ENCODE results near the gene DFFB.
"Not testable (repeated sequence)": the region's sequence is repeated elsewhere in the genome, so short reads cannot be mapped to it uniquely, and the experiment has no call there.

The DFFB gene

GRCh38 chr1:3856923-3857790 lies at the start of gene DFFB, which contains the start of gene CEP104:
Gene DFFB (plus strand): TSS chr1:3857476. CDS start chr1:3857604, 128 bp downstream.
Gene CEP104 (minus strand): TSS chr1:3857211. CDS start chr1:3852407, 4,804 bp downstream.
- peak; percentile 90 for DNase-seq (ENCODE audit: low read depth, low spot score)
- no peaks in the 10 kb centered on the region for H3K9me3 ChIP-seq (ENCODE audit: control insufficient read depth, insufficient read depth, low read length)
- no peaks in the 10 kb centered on the region for H3K36me3 ChIP-seq (ENCODE audit: control insufficient read depth, insufficient read depth, low read length)
- H3K27ac ChIP-seq (ENCODE audit: low read length) = no peak within 1 kb of the TSS
- peaks cover 2% of the 10 kb centered on the region for H3K4me1 ChIP-seq (ENCODE audit: control insufficient read depth, insufficient read depth, low read length)
- H3K27me3 ChIP-seq (ENCODE audit: control insufficient read depth, insufficient read depth, low read length) = no peaks in the 10 kb centered on the region
- no CpG with 5 or more reads among the region's 73 CpGs for WGBS (ENCODE audit: insufficient coverage, insufficient read length)
- peak within 1 kb of the TSS; percentile 54 for H3K4me3 ChIP-seq (ENCODE audit: low read length)

GRCh38 chr1:3807769-3808168 lies 49.5 kb upstream of the DFFB start:
- Histone ChIP-seq H3K9me3 (ENCODE audit: control insufficient read depth, insufficient read depth, low read length) (no peaks in the 10 kb centered on the region; the same call in 1 of the 2 replicates), H3K36me3 (ENCODE audit: control insufficient read depth, insufficient read depth, low read length) (no peaks in the 10 kb centered on the region), H3K4me3 (ENCODE audit: low read length) (no peak overlapping the region), H3K4me1 (ENCODE audit: control insufficient read depth, insufficient read depth, low read length) (no peaks in the 10 kb centered on the region), H3K27ac (ENCODE audit: low read length) (no peak overlapping the region), H3K27me3 (ENCODE audit: control insufficient read depth, insufficient read depth, low read length) (no peaks in the 10 kb centered on the region)
- no CpG with 5 or more reads among the region's 5 CpGs for WGBS (ENCODE audit: insufficient coverage, insufficient read length)
- DNase-seq (ENCODE audit: low read depth, low spot score) = no peak

- Histone ChIP-seq H3K36me3 (ENCODE audit: control insufficient read depth, insufficient read depth, low read length) (no peaks in the 10 kb centered on the region), H3K9me3 (ENCODE audit: control insufficient read depth, insufficient read depth, low read length) (no peaks in the 10 kb centered on the region; the same call in 1 of the 2 replicates), H3K4me3 (ENCODE audit: low read length) (no peak overlapping the region), H3K27me3 (ENCODE audit: control insufficient read depth, insufficient read depth, low read length) (no peaks in the 10 kb centered on the region), H3K27ac (ENCODE audit: low read length) (no peak overlapping the region), H3K4me1 (ENCODE audit: control insufficient read depth, insufficient read depth, low read length) (no peaks in the 10 kb centered on the region)
- no peak for DNase-seq (ENCODE audit: low read depth, low spot score)
- no CpG with 5 or more reads among the region's 7 CpGs for WGBS (ENCODE audit: insufficient coverage, insufficient read length)
Measured at GRCh38 chr1:3809680-3810079, 47.6 kb upstream of the DFFB start.

GRCh38 chr1:3810149-3810761 lies 47.0 kb upstream of the DFFB start:
- H3K36me3 ChIP-seq (ENCODE audit: control insufficient read depth, insufficient read depth, low read length); H3K4me1 ChIP-seq (ENCODE audit: control insufficient read depth, insufficient read depth, low read length); H3K9me3 ChIP-seq (ENCODE audit: control insufficient read depth, insufficient read depth, low read length); H3K27ac ChIP-seq (ENCODE audit: low read length); H3K27me3 ChIP-seq (ENCODE audit: control insufficient read depth, insufficient read depth, low read length); H3K4me3 ChIP-seq (ENCODE audit: low read length); DNase-seq (ENCODE audit: low read depth, low spot score): not testable (repeated sequence)
- WGBS (ENCODE audit: insufficient coverage, insufficient read length) = no CpG with 5 or more reads among the region's 9 CpGs

- Histone ChIP-seq H3K4me1 (ENCODE audit: control insufficient read depth, insufficient read depth, low read length) (no peaks in the 10 kb centered on the region), H3K27ac (ENCODE audit: low read length) (no peak overlapping the region), H3K27me3 (ENCODE audit: control insufficient read depth, insufficient read depth, low read length) (no peaks in the 10 kb centered on the region), H3K9me3 (ENCODE audit: control insufficient read depth, insufficient read depth, low read length) (no peaks in the 10 kb centered on the region; the same call in 1 of the 2 replicates), H3K4me3 (ENCODE audit: low read length) (no peak overlapping the region), H3K36me3 (ENCODE audit: control insufficient read depth, insufficient read depth, low read length) (peaks cover 5% of the 10 kb centered on the region)
- DNase-seq (ENCODE audit: low read depth, low spot score) = no peak
- no CpG with 5 or more reads among the region's 2 CpGs for WGBS (ENCODE audit: insufficient coverage, insufficient read length)
Measured at GRCh38 chr1:3811595-3811911, 45.7 kb upstream of the DFFB start.

GRCh38 chr1:3814065-3814464 lies 43.2 kb upstream of the DFFB start:
- Histone ChIP-seq H3K4me3 (ENCODE audit: low read length) (no peak overlapping the region; the same call in 1 of the 2 replicates), H3K4me1 (ENCODE audit: control insufficient read depth, insufficient read depth, low read length) (no peaks in the 10 kb centered on the region), H3K27me3 (ENCODE audit: control insufficient read depth, insufficient read depth, low read length) (no peaks in the 10 kb centered on the region), H3K9me3 (ENCODE audit: control insufficient read depth, insufficient read depth, low read length) (no peaks in the 10 kb centered on the region), H3K27ac (ENCODE audit: low read length) (no peak overlapping the region), H3K36me3 (ENCODE audit: control insufficient read depth, insufficient read depth, low read length) (peaks cover 5% of the 10 kb centered on the region)
- DNase-seq (ENCODE audit: low read depth, low spot score) = no peak
- no CpG with 5 or more reads among the region's 2 CpGs for WGBS (ENCODE audit: insufficient coverage, insufficient read length)

GRCh38 chr1:3814771-3815561 lies 42.3 kb upstream of the DFFB start:
- no peak for DNase-seq (ENCODE audit: low read depth, low spot score)
- no peaks in the 10 kb centered on the region for H3K9me3 ChIP-seq (ENCODE audit: control insufficient read depth, insufficient read depth, low read length)
- no peak overlapping the region for H3K27ac ChIP-seq (ENCODE audit: low read length)
- H3K27me3 ChIP-seq (ENCODE audit: control insufficient read depth, insufficient read depth, low read length) = no peaks in the 10 kb centered on the region
- WGBS (ENCODE audit: insufficient coverage, insufficient read length) = no CpG with 5 or more reads among the region's 42 CpGs
- peaks cover 5% of the 10 kb centered on the region for H3K36me3 ChIP-seq (ENCODE audit: control insufficient read depth, insufficient read depth, low read length)
- no peaks in the 10 kb centered on the region for H3K4me1 ChIP-seq (ENCODE audit: control insufficient read depth, insufficient read depth, low read length)
- no peak overlapping the region for H3K4me3 ChIP-seq (ENCODE audit: low read length)

- H3K27ac ChIP-seq (ENCODE audit: low read length) = no peak overlapping the region
- H3K4me3 ChIP-seq (ENCODE audit: low read length) = no peak overlapping the region
- no peaks in the 10 kb centered on the region for H3K27me3 ChIP-seq (ENCODE audit: control insufficient read depth, insufficient read depth, low read length)
- no peaks in the 10 kb centered on the region for H3K4me1 ChIP-seq (ENCODE audit: control insufficient read depth, insufficient read depth, low read length)
- no peaks in the 10 kb centered on the region for H3K9me3 ChIP-seq (ENCODE audit: control insufficient read depth, insufficient read depth, low read length)
- DNase-seq (ENCODE audit: low read depth, low spot score) = no peak
- peaks cover 5% of the 10 kb centered on the region for H3K36me3 ChIP-seq (ENCODE audit: control insufficient read depth, insufficient read depth, low read length)
- WGBS (ENCODE audit: insufficient coverage, insufficient read length) = no CpG with 5 or more reads among the region's 38 CpGs
Measured at GRCh38 chr1:3816331-3817137, 40.7 kb upstream of the DFFB start.

- WGBS (ENCODE audit: insufficient coverage, insufficient read length) = no CpG with 5 or more reads among the region's 17 CpGs
- H3K4me3 ChIP-seq (ENCODE audit: low read length) = no peak overlapping the region
- peaks cover 5% of the 10 kb centered on the region for H3K36me3 ChIP-seq (ENCODE audit: control insufficient read depth, insufficient read depth, low read length)
Measured at GRCh38 chr1:3817138-3817740, 40.0 kb upstream of the DFFB start.

More at GRCh38 chr1:3817138-3817740, 40.0 kb upstream of the DFFB start:
- Histone ChIP-seq H3K9me3 (ENCODE audit: control insufficient read depth, insufficient read depth, low read length) (no peaks in the 10 kb centered on the region), H3K4me1 (ENCODE audit: control insufficient read depth, insufficient read depth, low read length) (no peaks in the 10 kb centered on the region), H3K27me3 (ENCODE audit: control insufficient read depth, insufficient read depth, low read length) (no peaks in the 10 kb centered on the region), H3K27ac (ENCODE audit: low read length) (no peak overlapping the region)
- no peak for DNase-seq (ENCODE audit: low read depth, low spot score)
